A549 (cell line): ENCODE results near the gene OTUD6A. TPM values are rescaled to one million over a fixed set of nuclear protein-coding genes. Genes with fewer than 3 reads are reported as not detected.
A peak's percentile ranks its signal among the peaks of the same experiment; 100 is the strongest.

Source experiments
- ATAC-seq, 2 experiments: fragments of 200-7000 bp in 1 of 2; fragments of >200 bp in 1 of 2; cut with Nextera tagmentation in 1 of 2; cut with Tn5 transposase in 1 of 2; 3 replicates each; pipeline versions ENCODE4 v1.8.0 to v1.9.1; 2018 to 2020; ENCODE audit warnings: mild to moderate bottlenecking in 1 of 2, moderate library complexity in 1 of 2
- CTCF ChIA-PET: fragments of 300-600 bp; sonication (Branson Sonifier 250); formaldehyde crosslinking; extraction: SDS; loops from one replicate; lab custom pipeline; 2021; ENCODE audit warnings: antibody characterized with exemption, inconsistent platforms; lab: Yijun Ruan, JAX
- POLR2A ChIA-PET: fragments of 350-600 bp; formaldehyde crosslinking; extraction: SDS; loops from one replicate; lab custom pipeline; 2021; ENCODE audit warnings: antibody characterized with exemption, inconsistent platforms; lab: Yijun Ruan, JAX
- DNase-seq, 2 experiments: peaks; one replicate each; pipeline versions ENCODE4 v3.0.0 to v3.0.0-alpha.2; 2011 to 2016; ENCODE audit warnings: low read depth in 1 of 2, low spot score in 1 of 2
- FAIRE-seq: peaks from 2 replicates; lab custom pipeline; 2011; peaks lifted over from hg19 to GRCh38; lab: Jason Lieb, UNC
- H3K27ac ChIP-seq, 2 experiments: fragments of >200 bp; sonication (Bioruptor Twin); formaldehyde crosslinking; 3 replicates each; pipeline ENCODE4 v1.5.1; 2016 to 2017
- H3K4me1 ChIP-seq: fragments of >200 bp; sonication (Bioruptor Twin); formaldehyde crosslinking; 3 replicates; pipeline ENCODE4 v1.6.1; 2016
- H3K4me2 ChIP-seq: fragments of >200 bp; sonication (Bioruptor Twin); formaldehyde crosslinking; 3 replicates; pipeline ENCODE4 v1.6.1; 2016
- H3K4me3 ChIP-seq: fragments of >200 bp; sonication (Bioruptor Twin); formaldehyde crosslinking; 3 replicates; pipeline ENCODE4 v1.5.1; 2016
- H3K9me3 ChIP-seq: fragments of >200 bp; sonication (Bioruptor Twin); formaldehyde crosslinking; 3 replicates; pipeline ENCODE4 v1.6.1; 2016
- ATOH8 ChIP-seq: fragments of 250-450 bp; sonication (Bioruptor Pico); IDR thresholded peaks from 2 replicates; pipeline ENCODE4 v1.5.0; 2020; ENCODE audit warnings: low read depth, mild to moderate bottlenecking, moderate library complexity
- EHMT2 ChIP-seq: fragments of 200-600 bp; sonication (generic); IDR thresholded peaks from 2 replicates; pipeline ENCODE4 v1.6.1; 2016; ENCODE audit warnings: antibody characterized with exemption, low read depth, mild to moderate bottlenecking, moderate library complexity
- FOSL2 ChIP-seq, 2 experiments: fragments of 450-650 bp in 1 of 2; fragments of >200 bp in 1 of 2; sonication (Bioruptor Twin) in 1 of 2; formaldehyde crosslinking; IDR thresholded peaks; 2 replicates each; pipeline versions ENCODE4 v1.5.0 to v1.6.1; 2016 to 2020; ENCODE audit warnings: mild to moderate bottlenecking in 1 of 2, moderate library complexity in 1 of 2
- GATA3 ChIP-seq: IDR thresholded peaks from 2 replicates; pipeline ENCODE4 v1.6.1; 2012; ENCODE audit warnings: borderline replicate concordance
- HEYL ChIP-seq: fragments of 250-450 bp; sonication (Bioruptor Pico); IDR thresholded peaks from 2 replicates; pipeline ENCODE4 v1.8.0; 2021; ENCODE audit warnings: mild to moderate bottlenecking, moderate library complexity
- HMGXB4 ChIP-seq: fragments of 250-450 bp; sonication (Bioruptor Pico); IDR thresholded peaks from 2 replicates; pipeline ENCODE4 v1.5.0; 2021; ENCODE audit warnings: mild to moderate bottlenecking, moderate library complexity, borderline replicate concordance
- HOXB13 ChIP-seq: fragments of 250-450 bp; sonication (Bioruptor Pico); IDR thresholded peaks from 2 replicates; pipeline ENCODE4 v1.5.0; 2020; ENCODE audit warnings: low read depth, mild to moderate bottlenecking, moderate library complexity
- KDM5A ChIP-seq: fragments of 200-600 bp; sonication (generic); IDR thresholded peaks from 2 replicates; pipeline ENCODE4 v1.6.1; 2016; ENCODE audit warnings: antibody characterized with exemption, mild to moderate bottlenecking
- MAFK ChIP-seq: fragments of 450-650 bp; IDR thresholded peaks from 2 replicates; pipeline ENCODE4 v1.6.1; 2014; ENCODE audit not compliant: partially characterized antibody
- MYC ChIP-seq: IDR thresholded peaks from 2 replicates; pipeline ENCODE4 v1.6.1; 2012; ENCODE audit warnings: mild to moderate bottlenecking, inconsistent platforms, low read length, improper control_type of control experiment, borderline replicate concordance
- NPAS2 ChIP-seq: fragments of 250-450 bp; sonication (Bioruptor Pico); IDR thresholded peaks from 2 replicates; pipeline ENCODE4 v1.8.0; 2022; ENCODE audit warnings: mild to moderate bottlenecking, moderate library complexity, borderline replicate concordance
- PHF8 ChIP-seq: fragments of 200-600 bp; sonication (generic); IDR thresholded peaks from 2 replicates; pipeline ENCODE4 v1.6.1; 2016; ENCODE audit warnings: low read depth, mild to moderate bottlenecking, antibody characterized with exemption, moderate library complexity, borderline replicate concordance
- POLR2A ChIP-seq: IDR thresholded peaks from 2 replicates; pipeline ENCODE4 v1.6.1; 2012; ENCODE audit warnings: mild to moderate bottlenecking, low read length
- POLR2AphosphoS2 ChIP-seq: conservative IDR thresholded peaks from 2 replicates; pipeline ENCODE4 v1.6.1; 2012; ENCODE audit warnings: low read length, improper control_type of control experiment, inconsistent platforms
- RCOR1 ChIP-seq: fragments of 150-350 bp; IDR thresholded peaks from 2 replicates; pipeline ENCODE4 v1.6.1; 2014; ENCODE audit warnings: antibody characterized with exemption, low read length, low read depth
- REST ChIP-seq: fragments of 200-600 bp; sonication (generic); IDR thresholded peaks from 2 replicates; pipeline ENCODE4 v1.6.1; 2016; ENCODE audit warnings: antibody characterized with exemption, mild to moderate bottlenecking, moderate library complexity
- TFCP2L1 ChIP-seq: fragments of 250-450 bp; sonication (Bioruptor Pico); IDR thresholded peaks from 2 replicates; pipeline ENCODE4 v1.5.0; 2021; ENCODE audit warnings: mild to moderate bottlenecking
- USF2 ChIP-seq: fragments of 450-650 bp; IDR thresholded peaks from 2 replicates; pipeline ENCODE4 v1.6.1; 2014; ENCODE audit warnings: antibody characterized with exemption
- ZC3H11A ChIP-seq: fragments of 450-650 bp; IDR thresholded peaks from 2 replicates; pipeline ENCODE4 v1.6.1; 2014; ENCODE audit warnings: antibody characterized with exemption, mild to moderate bottlenecking
- ZNF302 ChIP-seq: fragments of 250-450 bp; sonication (Bioruptor Pico); IDR thresholded peaks from 2 replicates; pipeline ENCODE4 v1.9.0; 2021; ENCODE audit warnings: inconsistent platforms, mild to moderate bottlenecking, moderate library complexity
- ZSCAN20 ChIP-seq: fragments of 250-450 bp; sonication (Bioruptor Pico); IDR thresholded peaks from 2 replicates; pipeline ENCODE4 v1.8.0; 2022; ENCODE audit warnings: mild to moderate bottlenecking, moderate library complexity
- WGBS: methylation state at CpG from one replicate; pipeline ENCODE4 v1.1.6; 2017; ENCODE audit errors: missing lambda C conversion rate; 5-methylcytosine and 5-hydroxymethylcytosine counted together
- polyA plus RNA-seq, 4 experiments: library from polyadenylated mRNA; depleted of rRNA in 3 of 4; stranded (reverse); fragments of >200 nt; fragmentation: RNase III in 1 of 4; extraction: RNeasy Plus Mini Kit Qiagen cat#74134 plus additional on column Dnase treatment in 1 of 4; gene quantifications; 2 replicates in 3 of 4; 3 replicates in 1 of 4; pipeline ENCODE4 v1.2.3, GENCODE V29; 2011 to 2017

OTUD6A gene
- polyA plus RNA-seq, 2 of the 4 experiments (the other 2 are of a cell fraction), result not detected

- DNase-seq (no peak), FAIRE-seq (no peak), ATAC-seq (no peak)
- TF ChIP-seq MAFK (peak; percentile 90), EHMT2 (no peak), REST (no peak), FOSL2 (IDR thresholded peaks at IDR 0.05) (no peak), FOSL2 (CRISPR knock-in tag; IDR thresholded peaks at IDR 0.05) (0 out of 2 replicates have a peak, but pooled peaks have one; percentile 11), HEYL (CRISPR knock-in tag) (no peak)
- Histone ChIP-seq H3K4me1 (peaks cover 7% of the 10 kb centered on the region; the same call in 1 of the 3 replicates), H3K4me3 (no peak overlapping the region), H3K9me3 (no peaks in the 10 kb centered on the region), H3K4me2 (no peak overlapping the region), H3K27ac (no peak overlapping the region; a peak in 1 of 6 replicates)
- POLR2A ChIA-PET, result no interaction called here
- CTCF ChIA-PET, result no interaction called here
These were observed 15.3 kb upstream of the OTUD6A start for GRCh38 chrX:70046978-70047377.

- DNase-seq (no peak), FAIRE-seq (no peak), ATAC-seq (no peak)
- Histone ChIP-seq H3K4me2 (no peak overlapping the region), H3K9me3 (no peaks in the 10 kb centered on the region), H3K27ac (no peak overlapping the region)
- POLR2A ChIA-PET, result no interaction called here
- TF ChIP-seq HMGXB4 (no peak), POLR2A (no peak), RCOR1 (no peak), ZSCAN20 (no peak), POLR2AphosphoS2 (no peak), FOSL2 (IDR thresholded peaks at IDR 0.05) (no peak), FOSL2 (CRISPR knock-in tag; IDR thresholded peaks at IDR 0.05) (no peak), HOXB13 (CRISPR knock-in tag) (no peak), GATA3 (no peak), KDM5A (no peak), USF2 (no peak), MYC (no peak), ZNF302 (CRISPR knock-in tag) (no peak), ATOH8 (CRISPR knock-in tag) (no peak), TFCP2L1 (CRISPR knock-in tag) (no peak), ZC3H11A (no peak), NPAS2 (CRISPR knock-in tag) (no peak), PHF8 (no peak)
- TF ChIP-seq, all 56 proteins: peak for 0
- CTCF ChIA-PET, result no interaction called here
- peaks cover 7% of the 10 kb centered on the region; the same call in 1 of the 3 replicates for H3K4me1 ChIP-seq
- WGBS, result 22% methylated on average over 3 of the region's 3 CpGs
- no peak overlapping the region for H3K4me3 ChIP-seq
These were observed 12.9 kb upstream of the OTUD6A start for GRCh38 chrX:70049406-70049805.
